Fibroblast of skin of right quadriceps (primary cell): ENCODE measurements around the gene HTR2A.

ENCODE experiments used
- DNase-seq: peaks from one replicate; pipeline ENCODE4 v3.0.0-alpha.2; 2013

HTR2A gene

GRCh38 chr13:46896341-46897137 lies at the start of gene HTR2A:
Gene HTR2A (minus strand): TSS chr13:46897053. CDS start chr13:46895906, 1,147 bp downstream.
- DNase-seq: peak; percentile 28

- DNase-seq: no peak
Measured at GRCh38 chr13:46936525-46936924, 39.7 kb upstream of the HTR2A start.

GRCh38 chr13:46934749-46935148 lies 37.9 kb upstream of the HTR2A start:
- no peak for DNase-seq

GRCh38 chr13:46926916-46927590 lies 30.2 kb upstream of the HTR2A start:
- peak; percentile 83 for DNase-seq

- no peak for DNase-seq
Measured at GRCh38 chr13:46925486-46925885, 28.6 kb upstream of the HTR2A start.

GRCh38 chr13:46914341-46914740 lies 17.5 kb upstream of the HTR2A start:
- DNase-seq: no peak

- no peak for DNase-seq
Measured at GRCh38 chr13:46913757-46914156, 16.9 kb upstream of the HTR2A start.

GRCh38 chr13:46909042-46909441 lies 12.2 kb upstream of the HTR2A start:
- peak; percentile 34 for DNase-seq

- DNase-seq: peak; percentile 86
Measured at GRCh38 chr13:46908501-46908900, 11.6 kb upstream of the HTR2A start.

GRCh38 chr13:46906405-46906804 lies 9.6 kb upstream of the HTR2A start:
- DNase-seq: no peak

GRCh38 chr13:46905249-46905648 lies 8.4 kb upstream of the HTR2A start:
- DNase-seq: no peak

GRCh38 chr13:46903748-46904147 lies 6.9 kb upstream of the HTR2A start:
- peak; percentile 40 for DNase-seq

GRCh38 chr13:46901721-46902120 lies 4.9 kb upstream of the HTR2A start:
- DNase-seq: no peak

- DNase-seq: no peak
Measured at GRCh38 chr13:46899801-46900200, 2.9 kb upstream of the HTR2A start.

GRCh38 chr13:46895381-46895780 lies 1.5 kb downstream of the HTR2A start:
- no peak for DNase-seq

GRCh38 chr13:46894568-46894967 lies 2.3 kb downstream of the HTR2A start:
- DNase-seq: peak; percentile 28

GRCh38 chr13:46893798-46894560 lies 2.9 kb downstream of the HTR2A start:
- peak; percentile 53 for DNase-seq

- DNase-seq: no peak
Measured at GRCh38 chr13:46893221-46893740, 3.6 kb downstream of the HTR2A start.

GRCh38 chr13:46885018-46885417 lies 11.8 kb downstream of the HTR2A start:
- no peak for DNase-seq

- no peak for DNase-seq
Measured at GRCh38 chr13:46884531-46884930, 12.3 kb downstream of the HTR2A start.

- peak; percentile 35 for DNase-seq
Measured at GRCh38 chr13:46881621-46882020, 15.2 kb downstream of the HTR2A start.

- DNase-seq: no peak
Measured at GRCh38 chr13:46874006-46874405, 22.8 kb downstream of the HTR2A start.

- DNase-seq: no peak
Measured at GRCh38 chr13:46871557-46871956, 25.3 kb downstream of the HTR2A start.
